ENCODE results near the gene CYB561A3.

DNA sequence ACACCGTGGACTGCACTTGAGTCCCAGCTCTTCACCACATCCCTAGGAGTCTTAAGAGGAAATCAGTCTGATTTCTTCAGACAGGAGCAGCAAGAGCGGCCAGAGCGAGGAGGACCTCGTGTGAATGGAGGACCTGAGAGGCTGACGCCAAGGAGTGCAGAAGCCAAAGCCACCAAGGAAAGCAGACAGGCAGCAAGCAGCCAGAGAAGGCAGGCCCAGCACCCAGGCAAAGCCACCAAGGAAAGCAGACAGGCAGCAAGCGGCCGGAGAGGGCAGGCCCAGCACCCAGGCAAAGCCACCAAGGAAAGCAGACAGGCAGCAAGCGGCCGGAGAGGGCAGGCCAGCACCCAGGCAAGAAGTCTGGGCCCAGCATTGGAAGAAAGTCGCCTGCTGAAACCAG lies 11.8 kb downstream of the CYB561A3 start:
- TF ChIP-seq, protein P1, sequence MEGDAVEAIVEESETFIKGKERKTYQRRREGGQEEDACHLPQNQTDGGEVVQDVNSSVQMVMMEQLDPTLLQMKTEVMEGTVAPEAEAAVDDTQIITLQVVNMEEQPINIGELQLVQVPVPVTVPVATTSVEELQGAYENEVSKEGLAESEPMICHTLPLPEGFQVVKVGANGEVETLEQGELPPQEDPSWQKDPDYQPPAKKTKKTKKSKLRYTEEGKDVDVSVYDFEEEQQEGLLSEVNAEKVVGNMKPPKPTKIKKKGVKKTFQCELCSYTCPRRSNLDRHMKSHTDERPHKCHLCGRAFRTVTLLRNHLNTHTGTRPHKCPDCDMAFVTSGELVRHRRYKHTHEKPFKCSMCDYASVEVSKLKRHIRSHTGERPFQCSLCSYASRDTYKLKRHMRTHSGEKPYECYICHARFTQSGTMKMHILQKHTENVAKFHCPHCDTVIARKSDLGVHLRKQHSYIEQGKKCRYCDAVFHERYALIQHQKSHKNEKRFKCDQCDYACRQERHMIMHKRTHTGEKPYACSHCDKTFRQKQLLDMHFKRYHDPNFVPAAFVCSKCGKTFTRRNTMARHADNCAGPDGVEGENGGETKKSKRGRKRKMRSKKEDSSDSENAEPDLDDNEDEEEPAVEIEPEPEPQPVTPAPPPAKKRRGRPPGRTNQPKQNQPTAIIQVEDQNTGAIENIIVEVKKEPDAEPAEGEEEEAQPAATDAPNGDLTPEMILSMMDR (IDR thresholded peaks at IDR 0.05 in 8 of 11, conservative IDR thresholded peaks at IDR 0.05 in 3 of 11): no peak
- TF ChIP-seq POLR2AphosphoS5 (IDR thresholded peaks at IDR 0.05): no peak

Data from spleen (tissue), 7 donors.